AG04449 (cell line): Measurements from ENCODE around the gene FARP2.

ENCODE experiments used
- CTCF ChIA-PET: fragments of 350-600 bp; formaldehyde crosslinking; extraction: SDS; loops from one replicate; lab custom pipeline; 2021; ENCODE audit warnings: antibody characterized with exemption; lab: Yijun Ruan, JAX
- POLR2A ChIA-PET: fragments of 400-600, 350-600 bp; formaldehyde crosslinking; extraction: SDS; loops from one replicate; lab custom pipeline; 2020; ENCODE audit warnings: antibody characterized with exemption, inconsistent platforms; lab: Yijun Ruan, JAX
- DNase-seq: peaks from one replicate; pipeline ENCODE4 v3.0.0-alpha.2; 2010; ENCODE audit warnings: low read depth, low spot score
- H3K4me3 ChIP-seq: 2 replicates; pipeline ENCODE4 v1.5.1; 2011; ENCODE audit warnings: low read depth, mild to moderate bottlenecking, control low read depth, low read length
- CTCF ChIP-seq: IDR thresholded peaks from one replicate; pipeline ENCODE4 v1.5.1; 2011; ENCODE audit warnings: mild to moderate bottlenecking, moderate library complexity, low read length, control low read depth, inconsistent platforms; ENCODE audit not compliant: insufficient read depth; ENCODE audit errors: missing control alignments

Gene FARP2

GRCh38 chr2:241310917-241311566 is 45.0 kb upstream of the FARP2 start:
- POLR2A ChIA-PET, result interaction anchor here (0.6 kb wide), 1 partner anchor 14 kb away, joined by 3 read pairs; no protein-coding TSS in a partner anchor
- DNase-seq, result no peak
- CTCF ChIA-PET, result no interaction called here
- H3K4me3 ChIP-seq, result no peak overlapping the region
- TF ChIP-seq CTCF, result no peak

DNA sequence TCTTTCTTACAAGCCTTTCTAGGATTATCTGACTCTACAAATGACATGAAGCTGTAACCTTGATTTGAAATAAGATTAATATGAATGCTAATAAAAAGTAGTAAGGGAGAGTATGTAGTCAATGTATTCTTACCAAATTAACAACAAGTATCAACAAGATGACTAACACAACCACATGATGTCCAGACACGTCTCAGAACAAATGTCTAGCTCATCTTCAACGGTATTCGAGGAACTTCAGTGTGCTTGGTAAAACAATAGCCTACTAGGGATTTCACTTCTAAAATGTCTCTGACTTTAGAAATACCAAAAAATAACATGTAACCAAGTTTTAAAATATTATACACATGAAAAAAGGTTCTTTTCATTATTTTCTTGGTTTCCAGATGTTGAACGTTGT is 44.0 kb upstream of the FARP2 start:
- DNase-seq, result no peak
- no peak for TF ChIP-seq CTCF
- CTCF ChIA-PET, result interaction anchor here (0.8 kb wide), 1 partner anchor 17 kb away, joined by 3 read pairs; no protein-coding TSS in a partner anchor

GRCh38 chr2:241313543-241314095 is 42.5 kb upstream of the FARP2 start:
- ChIA-PET CTCF (interaction anchor here (1.1 to 3.8 kb wide), 3 partner anchors 11 to 20 kb away, joined by 3 to 23 read pairs (median 4); no protein-coding TSS in a partner anchor), POLR2A (interaction anchor here (0.6 to 1.2 kb wide), 2 partner anchors 19 to 78 kb away, joined by 3 read pairs; no protein-coding TSS in a partner anchor)
- H3K4me3 ChIP-seq, result peak overlapping the region; percentile 90

More for the DNA sequence above, 44.0 kb upstream of the FARP2 start:
- POLR2A ChIA-PET, result interaction anchor here (0.8 kb wide), 1 partner anchor 20 kb away, joined by 5 read pairs; no protein-coding TSS in a partner anchor
- no peak overlapping the region for H3K4me3 ChIP-seq

GRCh38 chr2:241314226-241315092 is 41.6 kb upstream of the FARP2 start:
- peak overlapping the region; percentile 90 for H3K4me3 ChIP-seq
- TF ChIP-seq CTCF, result no peak
- ChIA-PET CTCF (interaction anchor here (1.1 to 3.8 kb wide), 10 partner anchors 8 to 225 kb away, joined by 3 to 23 read pairs (median 4); no protein-coding TSS in a partner anchor), POLR2A (interaction anchor here (0.6 to 1.5 kb wide), 14 partner anchors 8 to 89 kb away, joined by 3 to 8 read pairs (median 4); no protein-coding TSS in a partner anchor)
- no peak for DNase-seq

More at GRCh38 chr2:241313543-241314095, 42.5 kb upstream of the FARP2 start:
- no peak for TF ChIP-seq CTCF
- no peak for DNase-seq

DNA sequence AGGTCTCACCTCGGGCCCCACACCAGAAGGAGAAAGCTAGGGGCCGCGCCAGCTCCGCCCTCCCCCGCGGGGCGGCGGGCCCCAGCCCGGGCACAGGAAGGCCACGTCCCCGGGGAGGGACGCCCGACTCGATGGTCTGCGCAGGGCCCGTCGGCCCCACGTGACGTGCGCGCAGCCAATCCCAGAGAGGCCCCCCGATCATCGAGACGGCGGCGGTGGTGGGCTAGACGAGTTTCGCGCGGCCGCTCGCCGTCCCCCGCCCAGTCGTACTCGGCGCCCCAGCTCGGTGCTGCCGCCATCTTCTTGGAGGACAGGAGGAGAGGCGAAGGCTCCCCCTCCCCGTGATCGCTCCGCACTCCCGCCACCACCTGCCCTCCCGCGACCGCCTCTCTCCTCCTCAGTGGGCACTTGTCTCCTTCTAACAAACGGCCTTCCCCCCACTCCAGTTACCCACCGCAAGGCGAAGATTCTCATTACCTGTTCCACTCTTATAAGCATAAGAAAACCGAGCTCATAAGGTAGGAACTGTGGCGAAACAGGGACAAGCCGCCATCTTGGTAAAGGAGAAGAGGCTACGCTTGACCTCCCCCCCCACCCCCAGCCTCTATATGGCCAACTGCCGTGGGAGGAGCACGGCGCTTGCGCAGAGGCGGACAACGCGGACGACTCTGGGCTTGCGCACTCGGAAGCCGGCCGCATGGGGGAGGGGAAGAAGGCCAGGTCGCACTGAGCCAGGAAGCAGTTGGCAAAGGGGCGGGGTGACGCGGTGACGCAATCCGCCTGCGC is 40.8 kb upstream of the FARP2 start, which contains the start of gene HDLBP:
TSS of gene HDLBP (minus strand) at position 580 of the 786 bp plus-strand sequence. CDS start 48,803 bp downstream, outside the sequence.
- TF ChIP-seq CTCF, result peak; percentile 54
- peak; percentile 90 for DNase-seq
- ChIA-PET CTCF (interaction anchor here (1.0 to 3.8 kb wide), 11 partner anchors 9 to 226 kb away, joined by 3 to 23 read pairs (median 4); no protein-coding TSS in a partner anchor), POLR2A (interaction anchor here (0.8 to 1.5 kb wide), 13 partner anchors 9 to 90 kb away, joined by 3 to 8 read pairs (median 4); no protein-coding TSS in a partner anchor)
- H3K4me3 ChIP-seq, result peak within 1 kb of the TSS; percentile 96
